ENCODE measurements around the gene KLHL36.
A peak's percentile ranks its signal among the peaks of the same experiment; 100 is the strongest.
"Not testable (repeated sequence)": the region's sequence is repeated elsewhere in the genome, so short reads cannot be mapped to it uniquely, and the experiment has no call there.

KLHL36 gene

DNA sequence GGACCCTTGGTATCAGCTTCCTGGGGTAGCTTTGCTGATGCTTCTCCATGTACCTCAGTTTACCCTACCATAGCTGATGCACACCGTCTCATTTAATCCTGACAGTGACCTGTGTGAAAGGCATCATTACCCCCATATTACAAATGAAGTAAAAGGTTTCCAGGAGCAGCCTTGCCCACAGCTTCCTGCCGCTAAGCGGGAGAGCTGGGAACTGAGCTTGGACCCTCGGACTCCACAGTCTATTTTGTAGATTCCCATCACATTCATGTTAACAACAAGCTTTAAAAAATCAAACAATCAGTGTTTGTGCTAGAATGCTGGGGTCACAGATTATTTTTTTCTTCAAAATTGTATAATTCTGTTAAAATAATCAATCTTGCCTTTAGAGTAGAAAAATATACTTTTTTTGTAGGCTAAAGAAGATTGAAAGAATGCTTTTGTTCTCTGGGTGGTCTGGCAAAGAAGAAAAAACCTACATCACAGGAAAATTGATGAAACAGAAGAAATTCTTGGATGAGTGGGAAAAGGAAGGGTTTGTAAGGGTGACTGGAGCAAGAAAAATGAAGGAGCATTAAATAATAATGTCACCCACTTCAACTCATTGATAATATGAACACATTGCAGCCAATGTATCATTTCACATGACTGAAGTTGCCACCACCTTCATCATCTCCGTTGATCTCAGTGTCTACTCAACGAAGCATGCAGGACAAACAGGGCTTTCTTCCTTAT is 41.9 kb downstream of the KLHL36 start:
- DNase-seq (ENCODE audit: low read depth, low spot score), result no peak

DNA sequence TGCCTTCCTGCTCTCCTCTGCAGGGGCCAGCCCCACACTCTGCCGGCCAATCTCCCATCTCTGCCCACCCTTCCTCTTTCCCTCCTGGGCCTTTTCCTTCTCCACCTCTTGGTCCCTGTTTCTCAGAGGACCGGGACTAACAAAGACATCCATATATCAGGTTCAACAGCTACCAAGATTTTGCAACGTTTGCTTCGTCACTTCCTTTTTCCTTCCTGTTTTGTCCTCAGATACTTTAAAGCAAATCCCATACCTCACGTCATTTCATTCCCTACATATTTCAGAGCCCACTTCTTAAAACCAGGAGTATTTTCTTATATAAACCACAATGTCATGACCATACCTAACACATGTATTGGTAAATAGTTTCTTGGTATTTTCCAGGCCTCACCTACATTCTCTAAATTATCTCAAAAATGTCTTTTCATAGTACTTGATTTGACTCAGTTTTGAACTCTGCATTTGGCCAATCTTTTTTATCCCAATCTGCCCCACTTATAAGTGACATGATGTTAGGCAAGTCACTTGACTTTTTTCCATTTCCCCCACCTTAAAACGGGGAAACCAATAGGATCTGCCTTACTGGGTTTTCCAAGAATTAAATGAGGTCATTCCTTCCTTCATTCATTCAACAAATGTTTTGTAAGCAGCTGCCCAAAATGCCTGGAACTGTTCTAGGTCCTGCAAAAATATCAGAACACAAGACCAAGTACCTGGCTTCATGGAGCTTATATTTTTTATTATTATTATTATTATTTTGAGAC is 44.3 kb downstream of the KLHL36 start:
- no peak for DNase-seq (ENCODE audit: low read depth, low spot score)

- not testable (repeated sequence) for DNase-seq (ENCODE audit: low read depth, low spot score)
These were observed 45.6 kb downstream of the KLHL36 start for GRCh38 chr16:84693869-84694268.

DNA sequence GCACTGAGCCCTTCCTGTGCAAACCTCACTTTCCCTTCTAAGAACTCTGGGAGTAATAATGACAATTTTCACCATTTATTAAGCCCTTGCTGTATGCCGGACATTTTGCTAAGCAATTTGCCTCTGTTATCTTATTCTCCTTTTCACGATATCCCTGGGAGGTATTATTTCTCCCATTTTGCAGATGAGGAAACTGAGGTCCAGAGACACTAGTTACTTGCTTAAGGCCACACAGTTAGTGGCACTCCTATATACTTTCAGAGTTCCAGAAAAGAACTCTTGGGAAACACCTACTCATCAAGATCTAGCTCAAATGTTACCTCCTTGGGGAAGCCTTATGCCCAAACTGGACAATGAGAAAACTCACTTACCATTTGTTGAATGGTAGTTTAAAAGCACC is 46.7 kb downstream of the KLHL36 start:
- no peak for DNase-seq (ENCODE audit: low read depth, low spot score)

DNA sequence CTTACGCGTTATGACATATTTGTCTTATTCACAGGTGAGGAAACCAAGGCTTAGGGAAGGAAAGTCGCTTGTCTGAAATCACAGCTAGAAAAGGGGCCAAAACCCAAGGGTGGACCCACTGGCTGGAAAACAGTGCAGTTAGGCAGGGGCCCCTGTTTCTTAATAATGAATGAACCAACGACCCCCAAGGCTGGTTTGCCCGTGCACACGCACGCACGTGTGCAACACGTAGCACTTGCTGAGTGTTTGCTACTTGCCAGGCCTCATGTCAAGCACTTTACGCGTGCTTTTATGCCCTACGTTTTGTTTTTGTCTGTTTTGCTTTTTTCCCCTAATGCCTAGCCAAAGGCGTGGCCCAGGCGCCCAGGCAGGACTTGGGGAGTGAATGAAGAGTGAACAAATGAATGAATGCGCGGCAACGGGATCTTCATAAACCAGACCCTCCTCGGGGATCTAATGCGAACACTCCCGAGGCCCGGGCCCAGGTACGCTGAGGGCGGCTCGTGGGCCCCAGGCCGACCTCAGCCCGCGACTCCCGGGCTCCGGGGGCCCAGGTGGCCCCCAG is 50.9 kb downstream of the KLHL36 start:
- DNase-seq (ENCODE audit: low read depth, low spot score), result no peak

DNA sequence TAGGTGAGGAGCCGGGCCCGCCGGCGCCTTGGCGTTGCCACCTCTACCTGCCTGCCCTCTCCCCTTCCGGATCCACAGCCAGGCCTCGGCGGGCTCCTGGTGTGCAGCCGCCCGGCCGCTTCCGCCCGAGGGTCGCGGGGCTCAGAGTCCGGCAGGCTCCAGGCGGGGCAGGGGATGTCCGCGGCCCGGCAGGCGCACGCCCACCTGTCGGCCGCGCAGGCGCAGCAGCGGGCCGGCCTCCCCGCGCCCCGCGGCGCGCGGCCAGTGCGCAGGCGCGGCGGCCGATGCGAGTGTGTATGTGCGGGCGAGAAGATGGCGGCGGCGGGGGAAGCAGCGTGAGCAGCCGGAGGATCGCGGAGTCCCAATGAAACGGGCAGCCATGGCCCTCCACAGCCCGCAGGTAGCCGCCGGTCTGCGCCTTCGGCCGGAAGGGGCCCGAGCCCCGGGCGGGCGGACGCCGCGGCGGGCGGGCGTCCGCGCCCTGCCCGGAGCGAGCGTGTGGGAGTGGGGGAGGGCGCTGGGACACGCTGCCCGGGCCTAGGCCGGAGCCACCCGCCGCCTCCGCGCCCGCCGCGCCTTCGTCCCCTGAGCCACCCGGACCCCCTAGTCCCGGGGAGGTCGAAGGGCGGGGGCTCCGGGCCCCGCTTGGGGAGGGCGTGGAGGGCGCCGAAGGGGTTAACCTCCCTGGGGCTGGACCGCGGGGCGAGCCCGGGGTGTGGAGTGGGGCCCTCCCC is 51.6 kb downstream of the KLHL36 start, which contains the start of gene USP10:
Gene USP10 (plus strand): TSS at position 289 of the 734 bp plus-strand sequence. CDS start 91 bp downstream, at position 380.
- peak; percentile 55 for DNase-seq (ENCODE audit: low read depth, low spot score)

- peak; percentile 23 for DNase-seq (ENCODE audit: low read depth, low spot score)
These were observed 52.4 kb downstream of the KLHL36 start for GRCh38 chr16:84700446-84701300.

GRCh38 chr16:84703681-84704080 is 55.4 kb downstream of the KLHL36 start:
- no peak for DNase-seq (ENCODE audit: low read depth, low spot score)

- no peak for DNase-seq (ENCODE audit: low read depth, low spot score)
These were observed 55.9 kb downstream of the KLHL36 start for GRCh38 chr16:84704253-84704652.

DNA sequence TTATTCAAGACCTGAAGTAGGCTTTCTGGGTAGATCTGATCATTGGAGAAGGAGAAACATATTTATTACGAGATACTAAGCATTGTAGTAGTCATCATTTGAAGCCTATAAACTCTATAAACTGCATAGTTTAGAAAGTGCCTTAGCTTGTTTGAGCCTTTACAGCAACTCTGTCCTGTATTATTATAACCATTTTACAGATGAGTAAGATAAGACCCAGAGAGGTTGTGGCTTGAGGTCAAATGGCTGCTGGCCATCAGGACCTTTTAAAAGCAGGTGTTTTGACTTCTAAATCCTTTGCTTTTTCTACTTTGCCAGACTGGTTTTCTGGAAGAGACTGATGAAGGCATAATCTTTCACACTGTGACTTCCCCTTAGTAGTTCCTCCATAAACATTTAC is 58.5 kb downstream of the KLHL36 start:
- DNase-seq (ENCODE audit: low read depth, low spot score), result no peak

DNA sequence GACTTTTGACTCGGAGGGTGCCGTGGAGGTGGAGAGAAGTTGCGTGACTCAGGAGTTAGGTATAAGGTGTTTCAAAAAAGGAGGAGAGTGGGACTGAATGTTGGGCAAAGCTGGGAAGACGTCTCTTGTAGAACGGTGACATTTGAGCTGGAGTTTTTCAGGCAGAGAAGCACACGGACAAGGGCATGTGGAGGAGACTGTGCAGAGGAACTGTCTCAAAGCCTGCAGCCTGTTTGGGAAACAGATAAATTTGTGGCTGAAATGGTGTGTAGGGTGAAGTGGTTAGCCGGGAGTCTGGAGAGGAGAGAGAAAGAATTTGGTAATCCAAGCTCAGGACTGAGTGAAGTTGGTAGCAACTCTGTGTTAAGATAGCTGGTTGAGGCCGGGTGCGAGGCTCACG is 61.3 kb downstream of the KLHL36 start:
- no peak for DNase-seq (ENCODE audit: low read depth, low spot score)

GRCh38 chr16:84710686-84711085 is 62.4 kb downstream of the KLHL36 start:
- DNase-seq (ENCODE audit: low read depth, low spot score), result no peak

Data from activated naive CD8-positive, alpha-beta T cell treated with anti-CD3 and anti-CD28 coated beads, Interleukin-2, amount 50 U/mL, for 16 hours (primary cell).